OCI-LY7 (cell line): ENCODE measurements around the gene UBE2G1. TPM values are rescaled to one million over a fixed set of nuclear protein-coding genes. Genes with fewer than 3 reads are reported as not detected.

Experiments
- BruUV-seq: library from RNA; stranded (reverse); fragments of 400-500 nt; replicated peaks from 2 replicates; lab custom pipeline; 2021; lab: Mats Ljungman, UMichigan
- CTCF ChIA-PET: fragments of 300-600 bp; sonication (Branson Sonifier 250); formaldehyde crosslinking; loops from one replicate; lab custom pipeline; 2022; ENCODE audit warnings: antibody characterized with exemption; ENCODE audit not compliant: unreplicated experiment; lab: Charles Lee
- POLR2A ChIA-PET: fragments of 300-600 bp; sonication (Branson Sonifier 250); formaldehyde crosslinking; loops from one replicate; lab custom pipeline; 2022; ENCODE audit warnings: antibody characterized with exemption; lab: Charles Lee
- DNase-seq: peaks from one replicate; pipeline ENCODE4 v3.0.0-alpha.2; 2015; ENCODE audit warnings: low spot score
- H2AFZ ChIP-seq: fragments of 200-600 bp; sonication (generic), shearing (Covaris generic); 2 replicates; pipeline ENCODE4 v1.6.1; 2014; ENCODE audit warnings: mild to moderate bottlenecking, antibody characterized with exemption, low read length, moderate library complexity
- H3K27ac ChIP-seq: fragments of 200-600 bp; sonication (generic); 2 replicates; pipeline ENCODE4 v1.5.1; 2014; ENCODE audit warnings: mixed run types, low read depth, mild to moderate bottlenecking, moderate library complexity, low read length, inconsistent platforms; ENCODE audit not compliant: poor library complexity, severe bottlenecking
- H3K36me3 ChIP-seq: fragments of 200-600 bp; sonication (generic); 2 replicates; pipeline ENCODE4 v1.6.1; 2014; ENCODE audit warnings: mild to moderate bottlenecking, antibody characterized with exemption, low read length, moderate library complexity, mixed read lengths; ENCODE audit not compliant: insufficient read depth
- H3K4me1 ChIP-seq: fragments of 200-600 bp; sonication (generic); 2 replicates; pipeline ENCODE4 v1.5.1; 2014; ENCODE audit warnings: mild to moderate bottlenecking, low read length; ENCODE audit not compliant: insufficient read depth, poor library complexity, severe bottlenecking
- H3K4me2 ChIP-seq: fragments of 200-600 bp; sonication (generic); 2 replicates; pipeline ENCODE4 v1.6.1; 2014; ENCODE audit warnings: mild to moderate bottlenecking, low read length
- H3K4me3 ChIP-seq: fragments of 200-600 bp; sonication (generic); 2 replicates; pipeline ENCODE4 v1.5.1; 2014; ENCODE audit warnings: mild to moderate bottlenecking, low read depth, low read length; ENCODE audit not compliant: poor library complexity, severe bottlenecking
- H3K79me2 ChIP-seq: fragments of 200-600 bp; sonication (generic); 2 replicates; pipeline ENCODE4 v1.6.1; 2016; ENCODE audit warnings: low read depth, mild to moderate bottlenecking, low read length, moderate library complexity, mixed read lengths; ENCODE audit not compliant: insufficient read depth
- H3K9me2 ChIP-seq: fragments of 200-600 bp; sonication (generic); 2 replicates; pipeline ENCODE4 v1.6.1; 2016; ENCODE audit warnings: mild to moderate bottlenecking, low read length, mixed read lengths; ENCODE audit not compliant: insufficient read depth
- H3K9me3 ChIP-seq: fragments of 200-600 bp; sonication (generic); 2 replicates; pipeline ENCODE4 v1.6.1; 2014; ENCODE audit warnings: mild to moderate bottlenecking, mixed run types, low read length, mixed read lengths
- H4K20me1 ChIP-seq: fragments of 200-600 bp; sonication (generic); 2 replicates; pipeline ENCODE4 v1.6.1; 2014; ENCODE audit warnings: mild to moderate bottlenecking, antibody characterized with exemption, low read length, moderate library complexity, mixed read lengths; ENCODE audit not compliant: insufficient read depth
- EZH2phosphoT487 ChIP-seq: fragments of 200-600 bp; sonication (generic); IDR thresholded peaks from 2 replicates; pipeline ENCODE4 v1.6.1; 2018; ENCODE audit warnings: low read depth, borderline replicate concordance, mild to moderate bottlenecking, mixed run types, antibody characterized with exemption, low read length, moderate library complexity, mixed read lengths
- intact Hi-C: fragments of 100-400 bp; cut with micrococcal nuclease; formaldehyde crosslinking; loops from one replicate; pipeline ENCODE4 v1.10.0; 2022; ENCODE audit not compliant: unreplicated experiment
- total RNA-seq, 2 experiments: library from RNA; depleted of rRNA in 1 of 2; stranded (reverse); fragments of >200 nt in 1 of 2; shearing (Covaris generic) in 1 of 2; gene quantifications; 2 replicates each; pipeline ENCODE4 v1.2.3, GENCODE V29; 2014 to 2022
- TF ChIP-seq, protein P1 (sequence below): fragments of 200-600 bp; sonication (generic); conservative IDR thresholded peaks from 2 replicates; pipeline ENCODE4 v1.5.1; 2014; ENCODE audit warnings: mild to moderate bottlenecking, antibody characterized with exemption, low read length, moderate library complexity, mixed read lengths

UBE2G1 gene
- total RNA-seq, 2 experiments from 2014 or later = 115 to 216 TPM

DNA sequence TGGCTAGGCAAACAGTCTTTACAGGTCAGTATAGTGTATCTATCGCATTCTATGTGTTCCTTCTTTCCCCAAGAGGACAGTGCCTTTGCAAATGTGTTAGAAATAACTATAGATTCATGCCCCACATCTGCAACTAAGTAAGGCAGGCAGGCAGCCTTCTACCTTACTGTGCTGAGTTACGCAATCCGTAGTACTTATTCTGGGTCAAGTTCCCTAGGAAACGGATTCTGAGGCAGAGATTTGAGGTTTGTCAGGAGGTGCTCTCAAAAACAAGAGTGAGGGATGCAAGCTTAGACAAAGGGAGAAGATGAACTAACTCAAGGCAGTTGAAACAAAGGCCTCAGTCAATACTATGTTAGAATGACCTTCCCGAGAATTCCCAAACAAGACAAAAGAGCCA, 90.0 kb downstream of the UBE2G1 start:
- no TSS peak for BruUV-seq
- Histone ChIP-seq H4K20me1 (no peaks in the 10 kb centered on the region; the same call in 1 of the 2 replicates), H3K9me3 (no peaks in the 10 kb centered on the region), H3K9me2 (no peaks in the 10 kb centered on the region), H2AFZ (no peak overlapping the region), H3K4me2 (no peak overlapping the region), H3K27ac (no peak overlapping the region), H3K4me3 (no peak overlapping the region), H3K79me2 (peaks cover 63% of the 10 kb centered on the region), H3K36me3 (peaks cover 96% of the 10 kb centered on the region), H3K4me1 (no peaks in the 10 kb centered on the region)
- ChIA-PET POLR2A (no interaction called here), CTCF (no interaction called here)
- TF ChIP-seq, protein P1, sequence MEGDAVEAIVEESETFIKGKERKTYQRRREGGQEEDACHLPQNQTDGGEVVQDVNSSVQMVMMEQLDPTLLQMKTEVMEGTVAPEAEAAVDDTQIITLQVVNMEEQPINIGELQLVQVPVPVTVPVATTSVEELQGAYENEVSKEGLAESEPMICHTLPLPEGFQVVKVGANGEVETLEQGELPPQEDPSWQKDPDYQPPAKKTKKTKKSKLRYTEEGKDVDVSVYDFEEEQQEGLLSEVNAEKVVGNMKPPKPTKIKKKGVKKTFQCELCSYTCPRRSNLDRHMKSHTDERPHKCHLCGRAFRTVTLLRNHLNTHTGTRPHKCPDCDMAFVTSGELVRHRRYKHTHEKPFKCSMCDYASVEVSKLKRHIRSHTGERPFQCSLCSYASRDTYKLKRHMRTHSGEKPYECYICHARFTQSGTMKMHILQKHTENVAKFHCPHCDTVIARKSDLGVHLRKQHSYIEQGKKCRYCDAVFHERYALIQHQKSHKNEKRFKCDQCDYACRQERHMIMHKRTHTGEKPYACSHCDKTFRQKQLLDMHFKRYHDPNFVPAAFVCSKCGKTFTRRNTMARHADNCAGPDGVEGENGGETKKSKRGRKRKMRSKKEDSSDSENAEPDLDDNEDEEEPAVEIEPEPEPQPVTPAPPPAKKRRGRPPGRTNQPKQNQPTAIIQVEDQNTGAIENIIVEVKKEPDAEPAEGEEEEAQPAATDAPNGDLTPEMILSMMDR = no peak
- no peak for TF ChIP-seq EZH2phosphoT487
- intact Hi-C loops = no loop called here
- no peak for DNase-seq

GRCh38 chr17:4272972-4273368, 93.5 kb downstream of the UBE2G1 start:
- Histone ChIP-seq H4K20me1 (no peaks in the 10 kb centered on the region; the same call in 1 of the 2 replicates), H3K9me2 (no peaks in the 10 kb centered on the region), H2AFZ (no peak overlapping the region), H3K4me2 (no peak overlapping the region), H3K4me3 (no peak overlapping the region), H3K27ac (no peak overlapping the region), H3K9me3 (no peaks in the 10 kb centered on the region), H3K4me1 (no peaks in the 10 kb centered on the region), H3K79me2 (peaks cover 33% of the 10 kb centered on the region), H3K36me3 (peaks cover 95% of the 10 kb centered on the region)
- no peak for TF ChIP-seq EZH2phosphoT487
- TF ChIP-seq, protein P1 = no peak
- DNase-seq = no peak
- BruUV-seq = no TSS peak
- intact Hi-C loops = no loop called here
- ChIA-PET POLR2A (interaction anchor here (0.6 to 1.0 kb wide), 3 partner anchors 11 to 134 kb away, joined by 3 to 8 read pairs (median 4); no protein-coding TSS in a partner anchor), CTCF (no interaction called here)

- Histone ChIP-seq H3K4me1 (no peaks in the 10 kb centered on the region), H3K27ac (no peak overlapping the region), H3K4me2 (no peak overlapping the region), H4K20me1 (no peaks in the 10 kb centered on the region; the same call in 1 of the 2 replicates), H3K9me3 (no peaks in the 10 kb centered on the region), H2AFZ (no peak overlapping the region), H3K36me3 (peaks cover 95% of the 10 kb centered on the region), H3K9me2 (no peaks in the 10 kb centered on the region), H3K79me2 (peaks cover 27% of the 10 kb centered on the region; the same call in 1 of the 2 replicates), H3K4me3 (no peak overlapping the region)
- ChIA-PET CTCF (no interaction called here), POLR2A (interaction anchor here (0.5 to 1.0 kb wide), 4 partner anchors 12 to 135 kb away, joined by 3 to 8 read pairs (median 4); no protein-coding TSS in a partner anchor)
- no TSS peak for BruUV-seq
- intact Hi-C loops = no loop called here
- DNase-seq = no peak
- TF ChIP-seq, protein P1 = no peak
- no peak for TF ChIP-seq EZH2phosphoT487
Observed at GRCh38 chr17:4272213-4272971, 94.1 kb downstream of the UBE2G1 start.
